ENCODE measurements around the gene KLF12. TPM values are rescaled to one million over a fixed set of nuclear protein-coding genes. Genes with fewer than 3 reads are reported as not detected.

Gene KLF12
- total RNA-seq: 10 to 100 TPM; 32.7 to 33.5 TPM

DNA sequence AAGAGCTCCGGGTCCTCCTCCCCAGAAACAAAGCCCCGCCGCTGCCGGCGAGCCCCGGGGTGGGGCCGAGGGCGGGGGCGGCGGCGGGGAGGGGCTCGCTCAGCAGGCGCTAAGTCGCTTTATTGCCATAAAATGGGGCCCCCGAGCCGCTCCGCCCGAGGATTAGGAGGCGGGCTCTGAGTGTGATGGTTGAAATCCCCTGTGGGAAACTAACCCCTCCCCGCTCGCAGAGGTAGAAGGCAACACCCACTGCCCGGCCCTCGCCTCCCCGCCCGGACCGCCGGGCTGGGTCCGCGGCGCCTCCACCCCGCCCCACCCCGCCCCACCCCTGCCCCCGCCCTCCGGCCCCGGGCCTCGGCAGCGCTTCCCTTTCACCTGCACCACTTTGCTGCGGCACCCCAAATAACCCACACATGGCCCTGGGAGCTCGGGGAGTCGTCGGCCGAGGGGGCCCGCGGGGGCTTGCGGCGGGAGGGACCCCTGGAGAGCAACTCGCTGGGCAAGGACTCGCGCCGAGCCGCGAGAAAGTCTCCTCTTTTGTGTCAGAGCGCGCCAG, at the start of gene KLF12:
Gene KLF12, minus strand, starts transcription at position 184 of the 556 bp plus-strand sequence.
- H3K36me3 Mint-ChIP-seq (ENCODE audit: low read depth): peaks cover 8% of the 10 kb centered on the region
- ChIA-PET CTCF (interaction anchor here (1.1 to 11.3 kb wide), 2 partner anchors 72 to 153 kb away, joined by 5 to 76 read pairs; no protein-coding TSS in a partner anchor), POLR2A (interaction anchor here (0.9 to 8.1 kb wide), 19 partner anchors 10 to 416 kb away, joined by 3 to 146 read pairs (median 6); no protein-coding TSS in a partner anchor)
- H3K27ac Mint-ChIP-seq: peak within 1 kb of the TSS; percentile 100
- H3K4me1 Mint-ChIP-seq: peaks cover 29% of the 10 kb centered on the region
- no peaks in the 10 kb centered on the region for H3K27me3 Mint-ChIP-seq
- peak within 1 kb of the TSS; percentile 97 for H3K4me3 Mint-ChIP-seq
- no peaks in the 10 kb centered on the region for H3K9me3 Mint-ChIP-seq
- peak; percentile 96 for DNase-seq

DNA sequence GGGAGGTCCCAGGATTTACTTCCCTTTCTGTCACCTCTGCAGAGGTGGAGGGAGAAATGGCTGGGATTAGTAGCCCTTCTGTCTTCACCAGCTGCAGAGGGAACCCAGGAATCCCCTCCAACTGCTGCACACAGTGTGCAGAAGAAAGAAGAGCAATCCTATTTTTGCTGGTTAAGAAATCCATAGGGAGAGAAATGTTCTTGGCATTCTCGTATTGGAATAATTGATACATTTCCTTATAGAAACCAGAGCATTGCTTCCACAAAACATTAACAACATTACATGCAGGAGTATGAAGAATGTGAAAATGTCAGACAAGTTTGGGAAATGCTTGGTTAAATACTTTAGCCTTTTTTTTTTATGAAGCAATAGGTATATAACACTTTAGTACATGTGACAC, 48.3 kb upstream of the KLF12 start:
- CTCF ChIA-PET: no interaction called here
- Mint-ChIP-seq H3K4me1 (no peaks in the 10 kb centered on the region), H3K36me3 (ENCODE audit: low read depth) (no peaks in the 10 kb centered on the region), H3K9me3 (no peaks in the 10 kb centered on the region), H3K27ac (no peak overlapping the region), H3K4me3 (no peak overlapping the region), H3K27me3 (no peaks in the 10 kb centered on the region)
- POLR2A ChIA-PET: no interaction called here
- no peak for DNase-seq

DNA sequence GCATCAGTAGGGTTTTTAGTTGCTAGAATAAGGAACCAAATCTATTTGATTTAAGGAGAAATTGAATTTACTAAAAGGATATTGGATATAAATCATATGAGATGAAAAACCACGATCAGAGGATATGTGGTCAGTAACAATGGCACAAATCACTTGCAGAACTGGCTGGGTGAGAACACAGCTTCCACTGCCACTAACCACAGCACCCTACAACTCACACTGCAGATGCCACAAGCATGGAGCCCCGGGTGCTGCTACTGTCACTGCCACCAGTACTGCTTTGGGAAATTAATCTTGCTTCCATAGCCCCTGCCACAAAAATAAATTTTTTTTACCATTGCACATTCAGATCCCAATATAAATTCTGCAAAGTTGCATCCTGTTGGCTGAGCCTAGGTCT, 40.6 kb upstream of the KLF12 start:
- Mint-ChIP-seq H3K4me3 (no peak overlapping the region), H3K36me3 (ENCODE audit: low read depth) (no peaks in the 10 kb centered on the region), H3K27me3 (peaks cover 10% of the 10 kb centered on the region), H3K9me3 (peaks cover 3% of the 10 kb centered on the region), H3K4me1 (no peaks in the 10 kb centered on the region), H3K27ac (no peak overlapping the region)
- POLR2A ChIA-PET: no interaction called here
- CTCF ChIA-PET: no interaction called here
- DNase-seq: no peak

DNA sequence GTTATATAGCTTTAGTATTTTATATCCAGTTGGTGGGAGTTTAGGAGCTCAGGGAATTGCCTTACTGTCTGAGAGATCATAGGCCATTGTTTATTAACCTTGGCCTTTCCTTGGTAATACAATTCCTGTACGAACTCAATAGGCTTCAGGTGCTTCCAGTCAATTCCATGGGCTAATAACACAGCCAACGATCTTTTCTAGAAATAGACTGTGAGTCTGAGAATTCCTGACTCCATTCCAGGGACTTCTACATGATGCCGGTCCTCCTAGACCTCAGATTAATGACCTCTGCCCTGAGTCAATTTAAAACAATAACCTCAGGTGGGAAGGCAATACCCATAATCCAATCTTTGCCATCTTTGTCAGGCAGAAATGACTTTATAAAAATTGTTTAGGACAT, 39.6 kb upstream of the KLF12 start:
- H3K9me3 Mint-ChIP-seq: peaks cover 3% of the 10 kb centered on the region
- no peaks in the 10 kb centered on the region for H3K36me3 Mint-ChIP-seq (ENCODE audit: low read depth)
- no peak overlapping the region for H3K4me3 Mint-ChIP-seq
- peaks cover 14% of the 10 kb centered on the region for H3K27me3 Mint-ChIP-seq
- POLR2A ChIA-PET: no interaction called here
- H3K4me1 Mint-ChIP-seq: no peaks in the 10 kb centered on the region
- CTCF ChIA-PET: no interaction called here
- DNase-seq: no peak
- H3K27ac Mint-ChIP-seq: no peak overlapping the region

DNA sequence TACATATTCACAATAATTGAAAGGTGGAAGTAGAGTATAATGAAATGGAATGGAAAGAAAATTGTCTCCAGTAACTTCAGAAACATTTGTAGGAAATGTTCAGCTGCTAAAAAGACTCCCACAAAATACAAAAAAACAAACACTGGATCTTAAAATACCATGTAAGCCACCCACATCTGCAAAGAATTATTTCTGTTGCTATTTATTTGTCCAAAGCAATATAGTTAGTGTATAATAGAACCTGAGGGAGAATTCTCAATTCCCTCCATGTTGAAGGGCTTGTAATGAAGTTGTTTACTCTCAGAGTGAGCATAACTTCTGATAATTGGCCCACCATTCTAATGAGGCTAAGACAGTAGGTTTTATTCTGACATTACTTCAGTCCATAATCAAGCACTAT, 37.4 kb upstream of the KLF12 start:
- POLR2A ChIA-PET: no interaction called here
- CTCF ChIA-PET: no interaction called here

DNA sequence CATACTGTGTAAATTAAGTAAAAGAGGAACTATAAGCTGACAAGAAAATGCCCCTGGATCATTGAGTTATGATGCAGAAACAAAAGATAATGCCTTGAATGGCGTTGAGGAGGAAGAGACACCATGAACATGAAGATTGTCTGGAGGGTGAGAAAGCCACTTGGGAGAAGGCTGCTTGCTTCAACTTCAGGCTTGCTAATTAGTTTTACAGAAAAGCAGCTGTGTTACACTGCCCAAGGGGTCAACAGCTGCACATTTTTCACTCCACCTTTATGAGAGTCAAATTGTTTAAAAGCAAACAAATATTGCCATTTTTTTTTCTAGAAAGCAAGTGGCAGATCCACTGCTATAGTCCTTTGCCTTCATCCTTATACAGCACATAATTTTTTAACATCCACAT, 35.5 kb upstream of the KLF12 start:
- Mint-ChIP-seq H3K36me3 (ENCODE audit: low read depth) (no peaks in the 10 kb centered on the region), H3K27ac (no peak overlapping the region), H3K4me3 (no peak overlapping the region), H3K9me3 (no peaks in the 10 kb centered on the region), H3K27me3 (peaks cover 8% of the 10 kb centered on the region), H3K4me1 (no peaks in the 10 kb centered on the region)
- CTCF ChIA-PET: interaction anchor here (1.5 kb wide), 1 partner anchor 22 kb away, joined by 3 read pairs; no protein-coding TSS in a partner anchor
- no peak for DNase-seq
- POLR2A ChIA-PET: no interaction called here

More for the DNA sequence above, 37.4 kb upstream of the KLF12 start:
- peaks cover 3% of the 10 kb centered on the region for H3K9me3 Mint-ChIP-seq
- no peak for DNase-seq
- H3K4me1 Mint-ChIP-seq: no peaks in the 10 kb centered on the region
- H3K27ac Mint-ChIP-seq: no peak overlapping the region
- no peak overlapping the region for H3K4me3 Mint-ChIP-seq
- no peaks in the 10 kb centered on the region for H3K36me3 Mint-ChIP-seq (ENCODE audit: low read depth)
- peaks cover 14% of the 10 kb centered on the region for H3K27me3 Mint-ChIP-seq

DNA sequence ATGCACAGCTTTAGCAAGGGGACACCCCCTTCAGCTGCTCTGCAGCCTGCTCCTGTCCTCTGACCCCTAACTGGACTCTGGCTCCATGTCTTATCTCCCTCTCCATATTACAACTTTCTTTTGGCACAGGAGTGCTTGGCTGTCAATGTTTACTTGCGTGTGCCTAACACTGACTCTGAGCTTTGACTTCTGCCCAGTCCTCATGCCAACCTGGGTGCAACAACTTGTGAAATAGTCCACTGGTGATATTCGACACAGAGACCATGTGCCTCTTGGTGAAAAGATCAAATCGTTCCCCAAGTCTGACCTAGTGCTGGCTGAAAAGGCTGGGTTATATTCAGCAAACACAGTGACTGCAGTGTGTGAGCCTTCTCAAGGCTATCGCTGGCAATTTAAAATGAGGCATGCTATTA, 34.1 kb upstream of the KLF12 start:
- POLR2A ChIA-PET: no interaction called here
- peaks cover 8% of the 10 kb centered on the region for H3K27me3 Mint-ChIP-seq
- H3K9me3 Mint-ChIP-seq: no peaks in the 10 kb centered on the region
- no peak overlapping the region for H3K4me3 Mint-ChIP-seq
- no peak for DNase-seq
- no peaks in the 10 kb centered on the region for H3K36me3 Mint-ChIP-seq (ENCODE audit: low read depth)
- CTCF ChIA-PET: interaction anchor here (0.6 kb wide), 2 partner anchors 32 to 87 kb away, joined by 3 read pairs; no protein-coding TSS in a partner anchor
- no peak overlapping the region for H3K27ac Mint-ChIP-seq
- H3K4me1 Mint-ChIP-seq: no peaks in the 10 kb centered on the region

DNA sequence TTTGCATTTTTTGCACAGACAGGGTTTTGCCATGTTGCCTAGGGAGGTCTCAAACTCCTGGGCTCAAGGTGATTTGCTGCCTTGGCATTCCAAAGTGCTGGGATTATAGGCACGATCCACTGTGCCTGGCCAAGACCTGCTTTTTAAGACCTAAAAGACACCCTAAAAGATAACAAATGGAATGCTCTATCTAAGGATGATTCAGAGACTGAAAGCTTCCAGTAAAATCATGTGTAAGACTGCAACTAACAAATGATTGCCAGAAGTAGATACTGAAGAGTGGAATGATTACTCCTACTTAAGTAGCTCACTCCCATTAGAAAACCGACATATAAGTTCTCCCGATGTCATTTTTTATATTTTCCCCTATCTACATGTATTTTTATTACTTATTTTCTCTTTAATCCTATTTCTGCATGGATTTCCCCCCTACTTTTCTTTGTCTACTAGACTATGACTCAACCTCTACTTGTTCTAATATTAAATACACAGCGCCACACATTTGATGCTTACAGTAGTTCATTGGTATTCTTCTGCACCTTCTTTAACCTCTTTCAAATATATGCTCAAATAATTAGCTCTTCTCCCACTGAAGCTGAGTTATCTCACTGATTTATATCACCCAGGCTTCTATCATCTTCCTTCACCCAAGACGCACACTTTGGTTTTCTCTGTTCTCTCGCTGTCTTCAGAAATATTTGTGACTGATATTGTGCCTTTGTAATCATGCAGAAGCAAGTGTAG, 32.2 kb upstream of the KLF12 start:
- Mint-ChIP-seq H3K36me3 (ENCODE audit: low read depth) (no peaks in the 10 kb centered on the region), H3K27ac (no peak overlapping the region), H3K4me1 (no peaks in the 10 kb centered on the region), H3K4me3 (no peak overlapping the region), H3K27me3 (peaks cover 8% of the 10 kb centered on the region), H3K9me3 (no peaks in the 10 kb centered on the region)
- ChIA-PET POLR2A (no interaction called here), CTCF (interaction anchor here (0.7 kb wide), 1 partner anchor 374 kb away, joined by 4 read pairs; no protein-coding TSS in a partner anchor)
- DNase-seq: no peak

DNA sequence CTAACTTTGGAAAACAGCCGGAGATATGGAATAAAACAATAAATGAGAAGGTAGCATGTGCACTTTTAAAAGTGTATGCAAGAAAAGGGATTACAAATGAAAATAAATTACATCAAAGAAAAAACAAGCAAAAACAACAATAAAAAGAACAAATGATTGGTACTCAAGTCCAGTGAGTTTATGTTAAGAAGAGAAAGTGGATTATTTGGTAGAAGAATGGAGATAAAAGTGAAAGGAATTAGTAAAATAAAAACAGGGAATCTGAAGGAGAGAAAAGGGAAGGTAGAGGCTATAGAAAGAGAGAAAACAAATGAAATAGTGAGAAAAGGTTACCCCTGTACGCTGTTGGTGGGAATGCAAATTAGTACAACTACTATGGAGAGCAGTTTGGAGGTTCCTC, 28.6 kb upstream of the KLF12 start:
- Mint-ChIP-seq H3K27me3 (no peaks in the 10 kb centered on the region), H3K9me3 (no peaks in the 10 kb centered on the region), H3K4me1 (no peaks in the 10 kb centered on the region), H3K36me3 (ENCODE audit: low read depth) (no peaks in the 10 kb centered on the region), H3K4me3 (no peak overlapping the region), H3K27ac (no peak overlapping the region)
- DNase-seq: no peak
- POLR2A ChIA-PET: interaction anchor here (0.7 kb wide), 1 partner anchor 17 kb away, joined by 3 read pairs; no protein-coding TSS in a partner anchor
- CTCF ChIA-PET: no interaction called here

DNA sequence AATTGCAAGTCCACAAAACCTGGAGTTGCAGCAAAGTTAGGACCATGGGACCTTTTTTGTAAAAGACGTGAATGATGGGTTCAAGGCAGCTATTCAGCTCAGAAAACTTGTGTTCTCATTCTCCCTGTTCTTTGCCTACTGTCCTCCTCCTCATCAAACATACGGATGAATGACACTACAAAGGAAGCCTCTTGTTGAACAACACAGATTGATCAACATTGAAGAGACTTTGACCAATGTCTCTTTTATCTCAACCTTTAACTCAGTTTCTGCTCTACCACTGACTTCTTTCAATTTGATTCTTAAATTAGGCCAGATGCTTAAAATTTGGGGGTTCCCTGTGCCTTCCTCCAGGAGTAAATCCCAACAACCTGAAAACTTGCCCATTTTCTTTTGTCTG, 27.9 kb upstream of the KLF12 start:
- POLR2A ChIA-PET: no interaction called here
- Mint-ChIP-seq H3K4me3 (no peak overlapping the region), H3K36me3 (ENCODE audit: low read depth) (no peaks in the 10 kb centered on the region), H3K27ac (no peak overlapping the region), H3K4me1 (no peaks in the 10 kb centered on the region), H3K9me3 (no peaks in the 10 kb centered on the region), H3K27me3 (no peaks in the 10 kb centered on the region)
- CTCF ChIA-PET: no interaction called here
- no peak for DNase-seq

DNA sequence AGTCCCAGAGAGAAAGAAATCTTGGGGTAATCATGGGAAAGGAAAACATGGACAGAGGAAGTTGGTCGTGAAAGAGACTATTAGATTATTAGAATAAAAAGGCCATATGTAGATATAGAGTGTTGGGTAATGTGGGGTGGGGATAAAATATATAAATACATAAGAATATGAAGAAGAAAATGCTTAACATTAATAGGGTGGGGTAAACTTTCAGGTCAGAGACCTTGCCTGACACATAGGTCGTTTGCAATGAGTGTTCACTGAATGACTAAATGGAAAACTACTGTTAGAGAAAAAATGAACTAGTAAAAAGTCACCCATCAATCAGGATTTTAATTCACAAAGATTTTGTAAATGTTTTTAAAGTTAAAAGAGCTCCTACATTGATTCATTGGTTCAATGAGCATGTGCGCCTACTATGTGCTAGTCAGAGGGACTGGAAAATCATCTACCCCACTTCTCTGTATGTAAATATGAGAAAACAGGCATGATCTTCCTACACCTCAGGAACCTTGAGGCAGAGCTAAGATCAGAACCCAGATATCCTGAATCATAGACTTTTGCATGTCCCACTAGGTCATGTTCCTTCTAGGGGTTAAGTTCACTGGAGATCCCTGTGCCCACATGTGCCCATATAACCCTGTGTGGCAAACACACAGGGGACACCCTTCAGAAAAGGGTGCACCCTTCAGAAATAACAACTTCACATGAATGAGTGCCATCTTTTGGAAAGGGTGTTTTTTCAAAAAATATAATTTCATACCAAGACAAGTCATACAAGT, 24.6 kb upstream of the KLF12 start:
- DNase-seq: no peak
- H3K36me3 Mint-ChIP-seq (ENCODE audit: low read depth): no peaks in the 10 kb centered on the region
- H3K27ac Mint-ChIP-seq: no peak overlapping the region
- no peak overlapping the region for H3K4me3 Mint-ChIP-seq
- H3K9me3 Mint-ChIP-seq: no peaks in the 10 kb centered on the region
- H3K27me3 Mint-ChIP-seq: no peaks in the 10 kb centered on the region
- H3K4me1 Mint-ChIP-seq: no peaks in the 10 kb centered on the region
- POLR2A ChIA-PET: no interaction called here
- CTCF ChIA-PET: no interaction called here

DNA sequence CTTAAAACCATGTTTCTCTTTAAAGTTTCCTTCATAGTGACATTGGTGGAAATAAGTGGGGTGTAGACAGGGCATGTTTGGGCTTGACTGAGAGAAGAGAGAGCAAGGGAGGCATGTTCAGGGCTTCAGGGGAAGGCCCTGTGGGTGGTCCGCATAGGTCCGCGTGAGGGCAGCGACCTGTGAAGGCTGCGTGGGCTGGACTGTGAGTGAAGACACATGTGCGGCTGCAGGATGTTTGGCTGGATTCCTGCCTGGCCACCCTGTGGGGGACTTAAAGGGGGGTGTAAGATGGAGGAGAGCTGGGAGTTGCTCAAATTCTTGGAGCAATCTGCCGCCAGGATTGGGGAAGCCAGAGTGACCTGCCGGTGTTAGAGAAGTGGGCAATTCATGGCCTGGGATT, 23.8 kb upstream of the KLF12 start:
- Mint-ChIP-seq H3K9me3 (no peaks in the 10 kb centered on the region), H3K4me3 (no peak overlapping the region), H3K4me1 (no peaks in the 10 kb centered on the region), H3K36me3 (ENCODE audit: low read depth) (no peaks in the 10 kb centered on the region), H3K27ac (no peak overlapping the region), H3K27me3 (no peaks in the 10 kb centered on the region)
- no peak for DNase-seq
- ChIA-PET POLR2A (no interaction called here), CTCF (no interaction called here)

DNA sequence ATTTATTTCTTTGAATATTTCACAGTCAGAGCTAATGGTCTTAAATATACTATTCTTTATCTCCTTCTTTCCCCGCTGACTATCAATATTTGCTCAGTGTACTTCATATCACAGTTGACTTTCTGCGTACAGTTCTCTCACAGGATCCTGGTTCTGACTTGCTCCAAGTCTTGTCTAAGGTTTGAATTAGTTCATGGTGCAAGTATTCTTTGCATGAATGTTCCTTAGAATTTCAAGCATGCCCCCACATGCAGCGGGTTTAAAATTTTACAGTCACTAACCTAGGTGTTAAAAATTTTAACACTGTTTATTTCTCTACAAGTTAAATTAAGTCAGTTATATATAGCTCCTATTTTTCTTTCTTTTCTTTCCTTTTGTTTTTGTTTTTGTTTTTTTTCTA, 20.8 kb upstream of the KLF12 start:
- ChIA-PET CTCF (no interaction called here), POLR2A (no interaction called here)

More for the DNA sequence above, 20.8 kb upstream of the KLF12 start:
- Mint-ChIP-seq H3K4me1 (no peaks in the 10 kb centered on the region), H3K36me3 (ENCODE audit: low read depth) (no peaks in the 10 kb centered on the region), H3K27ac (no peak overlapping the region), H3K9me3 (no peaks in the 10 kb centered on the region), H3K27me3 (no peaks in the 10 kb centered on the region), H3K4me3 (no peak overlapping the region)
- no peak for DNase-seq
